Measurements from ENCODE around the gene MCF2L. TPM values are rescaled to one million over a fixed set of nuclear protein-coding genes. Genes with fewer than 3 reads are reported as not detected.

The MCF2L gene
- total RNA-seq, 2 experiments from 2014 or later, result 13.0 to 13.5 TPM

DNA sequence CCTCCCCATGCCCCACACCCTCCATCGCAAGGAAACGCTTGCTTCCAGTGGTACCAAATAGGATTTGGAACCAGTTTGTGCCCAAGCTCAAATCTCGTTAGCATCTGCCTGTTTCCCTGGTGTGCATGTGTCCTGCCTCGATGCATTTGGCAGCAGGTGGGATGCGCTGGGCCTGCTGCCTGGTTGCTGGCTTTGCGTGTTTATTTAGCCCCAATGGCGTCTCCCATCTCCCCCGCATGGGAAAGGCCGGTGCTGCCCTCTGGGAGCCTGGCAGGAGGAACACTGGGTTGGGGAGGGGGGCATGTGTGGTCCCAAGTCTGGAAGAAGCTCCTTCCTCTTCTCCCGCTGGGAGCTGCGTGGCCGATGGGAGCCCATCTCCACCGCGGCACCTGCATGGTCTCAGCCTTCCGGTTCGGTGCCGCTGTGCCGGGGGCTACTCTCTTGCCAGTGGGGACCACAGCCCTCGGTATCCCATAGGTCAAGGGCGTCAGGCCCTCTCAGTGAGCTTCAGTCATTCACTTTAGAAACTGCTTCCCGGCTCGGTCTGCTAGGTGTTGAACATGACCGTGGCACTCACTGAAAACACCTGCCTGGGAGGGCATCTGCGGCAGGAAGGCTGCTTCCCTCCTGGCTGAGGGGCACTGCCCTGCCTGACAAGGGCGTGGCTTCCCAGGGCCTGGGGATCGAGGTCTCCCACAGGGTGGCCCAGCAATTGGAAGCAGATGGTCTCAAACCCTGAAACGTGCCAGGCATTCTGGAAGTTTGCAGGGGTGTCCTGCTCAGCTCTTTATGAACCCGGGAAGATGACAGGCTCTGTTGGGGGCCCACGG lies 124.8 kb downstream of the MCF2L start:
- no peaks in the 10 kb centered on the region for H3K4me1 ChIP-seq (ENCODE audit: insufficient read depth, low read length)
- ChIA-PET CTCF (no interaction called here), POLR2A (no interaction called here)
- no peak for DNase-seq
- Mint-ChIP-seq H3K4me1 (ENCODE audit: low read depth) (no peaks in the 10 kb centered on the region), H3K36me3 (ENCODE audit: low read depth) (no peaks in the 10 kb centered on the region), H3K27ac (no peak overlapping the region), H3K9me3 (no peaks in the 10 kb centered on the region), H3K4me3 (no peak overlapping the region), H3K27me3 (no peaks in the 10 kb centered on the region)
- H3K36me3 ChIP-seq (ENCODE audit: insufficient read depth, low read length), result no peaks in the 10 kb centered on the region
- intact Hi-C loops (cut with DNase I, micrococcal nuclease), result no loop called here
- H3K9me3 ChIP-seq (ENCODE audit: control insufficient read depth in 1 of 2, insufficient read depth in 1 of 2, low read length in 2 of 2), result no peaks in the 10 kb centered on the region
- ATAC-seq (ENCODE audit: poor library complexity), result no peak
- no peaks in the 10 kb centered on the region for H3K27me3 ChIP-seq (ENCODE audit: control insufficient read depth in 1 of 2, insufficient read depth in 2 of 2, low read length in 2 of 2)
- no peak overlapping the region for H3K4me3 ChIP-seq (ENCODE audit: low read length)
- no peak overlapping the region for H3K27ac ChIP-seq (ENCODE audit: low read depth in 1 of 2, low read length in 2 of 2)
- TF ChIP-seq, protein P1, sequence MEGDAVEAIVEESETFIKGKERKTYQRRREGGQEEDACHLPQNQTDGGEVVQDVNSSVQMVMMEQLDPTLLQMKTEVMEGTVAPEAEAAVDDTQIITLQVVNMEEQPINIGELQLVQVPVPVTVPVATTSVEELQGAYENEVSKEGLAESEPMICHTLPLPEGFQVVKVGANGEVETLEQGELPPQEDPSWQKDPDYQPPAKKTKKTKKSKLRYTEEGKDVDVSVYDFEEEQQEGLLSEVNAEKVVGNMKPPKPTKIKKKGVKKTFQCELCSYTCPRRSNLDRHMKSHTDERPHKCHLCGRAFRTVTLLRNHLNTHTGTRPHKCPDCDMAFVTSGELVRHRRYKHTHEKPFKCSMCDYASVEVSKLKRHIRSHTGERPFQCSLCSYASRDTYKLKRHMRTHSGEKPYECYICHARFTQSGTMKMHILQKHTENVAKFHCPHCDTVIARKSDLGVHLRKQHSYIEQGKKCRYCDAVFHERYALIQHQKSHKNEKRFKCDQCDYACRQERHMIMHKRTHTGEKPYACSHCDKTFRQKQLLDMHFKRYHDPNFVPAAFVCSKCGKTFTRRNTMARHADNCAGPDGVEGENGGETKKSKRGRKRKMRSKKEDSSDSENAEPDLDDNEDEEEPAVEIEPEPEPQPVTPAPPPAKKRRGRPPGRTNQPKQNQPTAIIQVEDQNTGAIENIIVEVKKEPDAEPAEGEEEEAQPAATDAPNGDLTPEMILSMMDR (IDR thresholded peaks at IDR 0.05), result no peak

DNA sequence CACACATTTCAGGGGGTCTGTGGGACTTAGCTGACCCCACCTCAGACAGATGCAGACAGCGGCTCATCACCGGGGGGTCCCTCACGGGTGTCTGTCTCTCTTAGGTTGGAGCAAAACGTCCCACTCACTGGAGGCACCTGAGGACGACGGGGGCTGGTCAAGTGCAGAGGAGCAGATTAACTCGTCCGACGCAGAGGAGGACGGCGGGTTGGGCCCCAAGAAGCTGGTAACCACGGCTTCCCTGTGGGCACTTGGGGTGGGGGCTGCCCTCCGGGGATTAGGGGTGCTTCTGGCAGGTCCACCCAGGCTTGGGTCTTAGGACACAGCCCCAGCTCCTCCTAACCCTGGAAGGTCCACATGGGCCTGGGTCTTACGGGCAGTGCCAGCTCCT lies 125.4 kb downstream of the MCF2L start:
- no peak overlapping the region for H3K4me3 ChIP-seq (ENCODE audit: low read length)
- ATAC-seq (ENCODE audit: poor library complexity) (no peak), DNase-seq (no peak)
- no peaks in the 10 kb centered on the region for H3K27me3 ChIP-seq (ENCODE audit: control insufficient read depth in 1 of 2, insufficient read depth in 2 of 2, low read length in 2 of 2)
- H3K4me1 ChIP-seq (ENCODE audit: insufficient read depth, low read length), result no peaks in the 10 kb centered on the region
- no peaks in the 10 kb centered on the region for H3K9me3 Mint-ChIP-seq
- no peaks in the 10 kb centered on the region for H3K27me3 Mint-ChIP-seq
- no peaks in the 10 kb centered on the region for H3K9me3 ChIP-seq (ENCODE audit: control insufficient read depth in 1 of 2, insufficient read depth in 1 of 2, low read length in 2 of 2)
- H3K36me3 ChIP-seq (ENCODE audit: insufficient read depth, low read length), result no peaks in the 10 kb centered on the region
- H3K27ac Mint-ChIP-seq, result no peak overlapping the region
- intact Hi-C loops (cut with DNase I, micrococcal nuclease), result no loop called here
- H3K36me3 Mint-ChIP-seq (ENCODE audit: low read depth), result no peaks in the 10 kb centered on the region
- H3K27ac ChIP-seq (ENCODE audit: low read depth in 1 of 2, low read length in 2 of 2), result no peak overlapping the region
- TF ChIP-seq, protein P1 (IDR thresholded peaks at IDR 0.05), result no peak
- CTCF ChIA-PET, result no interaction called here
- POLR2A ChIA-PET, result no interaction called here
- no peak overlapping the region for H3K4me3 Mint-ChIP-seq
- H3K4me1 Mint-ChIP-seq (ENCODE audit: low read depth), result no peaks in the 10 kb centered on the region

DNA sequence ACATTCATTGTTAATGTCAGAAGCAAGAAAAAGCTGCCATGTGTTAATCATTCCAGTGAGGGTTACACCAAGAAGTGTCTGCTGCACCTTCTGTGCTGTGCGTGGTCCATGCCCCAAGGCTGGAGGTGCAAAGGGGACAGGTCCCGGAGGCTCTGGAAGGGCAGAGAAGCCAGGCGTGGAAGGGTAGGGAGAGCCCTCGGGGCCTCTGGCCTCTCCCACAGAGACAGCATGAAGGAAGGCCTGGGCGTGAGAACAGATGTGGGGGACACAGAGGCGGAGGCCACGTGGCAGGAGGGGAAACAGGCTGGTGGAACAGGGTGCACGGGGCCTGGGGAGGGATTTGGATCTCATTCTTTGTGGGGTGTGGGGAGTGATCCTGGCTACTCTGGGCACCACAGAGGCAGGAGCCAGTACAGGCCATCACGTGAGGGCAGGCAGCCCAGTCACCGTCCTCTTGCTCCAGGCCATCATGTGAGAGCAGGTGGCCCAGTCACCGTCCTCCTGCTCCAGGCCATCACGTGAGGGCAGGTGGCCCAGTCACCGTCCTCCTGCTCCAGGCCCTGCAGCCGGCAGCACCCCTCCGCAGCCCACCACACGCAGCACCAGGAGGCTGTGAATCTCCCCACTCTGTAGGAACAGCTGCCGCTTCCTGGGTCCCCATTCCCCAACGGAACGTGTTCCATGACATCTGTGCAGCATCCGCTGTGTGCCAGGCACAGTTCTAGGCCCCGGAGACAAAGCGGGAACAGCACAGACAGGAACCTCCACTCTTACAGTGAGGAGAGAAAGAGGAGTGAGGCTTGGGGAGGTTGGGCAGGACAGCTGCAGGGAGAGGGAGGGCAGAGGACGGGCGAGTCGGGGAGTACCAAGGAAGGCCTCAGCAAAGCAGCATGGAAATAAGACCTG lies 126.4 kb downstream of the MCF2L start:
- TF ChIP-seq, protein P1 (IDR thresholded peaks at IDR 0.05), result no peak
- intact Hi-C loops (cut with DNase I, micrococcal nuclease), result no loop called here
- Mint-ChIP-seq H3K36me3 (ENCODE audit: low read depth) (no peaks in the 10 kb centered on the region), H3K4me1 (ENCODE audit: low read depth) (no peaks in the 10 kb centered on the region), H3K4me3 (no peak overlapping the region), H3K27ac (no peak overlapping the region), H3K9me3 (no peaks in the 10 kb centered on the region), H3K27me3 (no peaks in the 10 kb centered on the region)
- Histone ChIP-seq H3K27ac (ENCODE audit: low read depth in 1 of 2, low read length in 2 of 2) (no peak overlapping the region), H3K27me3 (ENCODE audit: control insufficient read depth in 1 of 2, insufficient read depth in 2 of 2, low read length in 2 of 2) (no peaks in the 10 kb centered on the region), H3K36me3 (ENCODE audit: insufficient read depth, low read length) (no peaks in the 10 kb centered on the region), H3K4me1 (ENCODE audit: insufficient read depth, low read length) (no peaks in the 10 kb centered on the region), H3K4me3 (ENCODE audit: low read length) (no peak overlapping the region), H3K9me3 (ENCODE audit: control insufficient read depth in 1 of 2, insufficient read depth in 1 of 2, low read length in 2 of 2) (no peaks in the 10 kb centered on the region)
- ATAC-seq (ENCODE audit: poor library complexity) (no peak), DNase-seq (no peak)
- CTCF ChIA-PET, result no interaction called here
- POLR2A ChIA-PET, result no interaction called here

All from CD4-positive, alpha-beta T cell (primary cell).